A204.1 (cell line): Measurements from ENCODE around the gene SLC8A1.

Experiments
- FAIRE-seq: peaks from 2 replicates; lab custom pipeline; 2012; peaks lifted over from hg19 to GRCh38; lab: Jason Lieb, UNC

Gene SLC8A1

GRCh38 chr2:40386177-40386576 lies 65.7 kb downstream of the SLC8A1 start:
- no peak for FAIRE-seq

- FAIRE-seq: no peak
Observed at GRCh38 chr2:40384714-40385113, 67.2 kb downstream of the SLC8A1 start.

- no peak for FAIRE-seq
Observed at GRCh38 chr2:40384233-40384632, 67.7 kb downstream of the SLC8A1 start.

GRCh38 chr2:40380721-40381120 lies 71.2 kb downstream of the SLC8A1 start:
- no peak for FAIRE-seq

- no peak for FAIRE-seq
Observed at GRCh38 chr2:40380041-40380440, 71.8 kb downstream of the SLC8A1 start.

GRCh38 chr2:40374543-40375240 lies 77.2 kb downstream of the SLC8A1 start:
- FAIRE-seq: no peak

- no peak for FAIRE-seq
Observed at GRCh38 chr2:40373111-40373510, 78.8 kb downstream of the SLC8A1 start.

- no peak for FAIRE-seq
Observed at GRCh38 chr2:40372283-40372985, 79.5 kb downstream of the SLC8A1 start.

- FAIRE-seq: no peak
Observed at GRCh38 chr2:40371525-40372282, 80.2 kb downstream of the SLC8A1 start.

- no peak for FAIRE-seq
Observed at GRCh38 chr2:40370007-40370395, 81.9 kb downstream of the SLC8A1 start.

- FAIRE-seq: no peak
Observed at GRCh38 chr2:40369267-40370006, 82.5 kb downstream of the SLC8A1 start.

- no peak for FAIRE-seq
Observed at GRCh38 chr2:40367652-40368051, 84.2 kb downstream of the SLC8A1 start.

GRCh38 chr2:40367032-40367431 lies 84.9 kb downstream of the SLC8A1 start:
- FAIRE-seq: no peak

GRCh38 chr2:40364151-40364874 lies 87.6 kb downstream of the SLC8A1 start:
- peak; percentile 62 for FAIRE-seq

GRCh38 chr2:40363631-40364030 lies 88.3 kb downstream of the SLC8A1 start:
- no peak for FAIRE-seq

- no peak for FAIRE-seq
Observed at GRCh38 chr2:40363231-40363630, 88.7 kb downstream of the SLC8A1 start.

GRCh38 chr2:40361478-40361877 lies 90.4 kb downstream of the SLC8A1 start:
- FAIRE-seq: no peak

GRCh38 chr2:40360652-40361051 lies 91.2 kb downstream of the SLC8A1 start:
- no peak for FAIRE-seq

GRCh38 chr2:40359811-40360210 lies 92.1 kb downstream of the SLC8A1 start:
- FAIRE-seq: no peak

GRCh38 chr2:40358783-40359182 lies 93.1 kb downstream of the SLC8A1 start:
- no peak for FAIRE-seq

GRCh38 chr2:40357667-40358066 lies 94.2 kb downstream of the SLC8A1 start:
- FAIRE-seq: no peak

GRCh38 chr2:40355451-40355850 lies 96.4 kb downstream of the SLC8A1 start:
- no peak for FAIRE-seq
